HG03066 (cell line): ENCODE results near the gene CCDC13.

Experiments used
- ATAC-seq: cut with Tn5 transposase; IDR thresholded peaks from one replicate; pipeline ENCODE4 v1.9.1; 2021; ENCODE audit warnings: low read depth; ENCODE audit not compliant: unreplicated experiment

CCDC13 gene

GRCh38 chr3:42755681-42756578, 17.1 kb downstream of the CCDC13 start:
- no peak for ATAC-seq

GRCh38 chr3:42753757-42754156, 19.3 kb downstream of the CCDC13 start:
- ATAC-seq: no peak

- ATAC-seq: no peak
These were observed 20.1 kb downstream of the CCDC13 start for GRCh38 chr3:42752961-42753360.

DNA sequence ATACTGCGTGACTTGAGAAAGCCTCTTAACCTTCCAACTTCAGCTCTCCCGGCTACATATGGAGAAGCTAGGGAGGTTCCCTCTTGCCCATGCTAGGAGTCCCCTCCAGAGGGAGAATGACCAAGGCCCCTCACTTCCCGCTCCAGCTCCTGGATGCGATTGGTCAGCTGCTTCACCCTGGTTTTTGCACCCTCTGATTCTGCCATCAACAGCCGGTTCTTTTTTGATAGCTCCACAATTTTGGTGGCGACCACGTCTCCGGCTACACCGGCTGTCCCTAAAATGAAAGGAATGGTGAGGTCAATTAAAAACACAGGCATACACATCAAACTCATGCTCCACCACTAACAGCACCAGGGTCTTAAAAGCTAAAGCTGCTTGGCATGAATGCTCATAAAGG, 20.6 kb downstream of the CCDC13 start:
- ATAC-seq: no peak

DNA sequence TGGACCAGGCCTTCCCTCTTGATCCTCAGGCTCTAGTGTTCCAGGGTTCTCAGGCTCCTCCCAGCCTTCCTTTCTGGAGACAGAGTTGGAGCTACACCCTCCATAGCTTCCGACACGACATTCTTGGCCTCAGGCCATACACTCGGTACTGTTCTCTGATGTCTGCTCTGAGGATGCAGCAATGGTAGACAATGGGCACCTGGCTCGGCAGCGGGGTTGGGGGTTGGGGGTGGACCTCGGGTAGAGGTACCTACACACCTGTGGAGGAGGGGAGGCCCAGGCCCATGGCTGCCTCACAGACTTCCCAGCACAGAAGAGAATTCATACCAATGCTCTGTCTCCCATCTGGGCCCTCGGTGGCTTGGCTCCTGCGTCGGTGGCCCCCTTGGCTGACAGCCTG, 21.4 kb downstream of the CCDC13 start:
- no peak for ATAC-seq

DNA sequence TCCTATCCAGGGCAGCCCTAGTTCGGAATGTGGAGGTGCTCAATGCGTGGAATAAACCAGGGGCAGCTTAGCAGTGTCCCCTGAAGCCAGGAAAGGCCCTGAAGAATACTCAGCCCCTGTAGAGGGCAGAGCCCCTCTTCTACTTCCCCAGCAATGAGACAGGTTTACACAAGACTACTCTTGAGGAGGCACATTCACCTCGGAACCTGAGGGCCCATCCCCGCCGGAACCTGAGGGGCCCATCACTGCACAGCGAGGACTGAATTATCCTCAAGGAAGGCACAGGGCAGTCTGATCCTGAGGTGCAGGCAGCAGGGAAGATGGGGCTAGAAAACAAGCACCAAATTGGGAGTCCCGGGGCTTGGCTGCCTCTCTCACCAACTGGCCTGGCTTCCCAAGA, 22.2 kb downstream of the CCDC13 start:
- ATAC-seq: no peak

DNA sequence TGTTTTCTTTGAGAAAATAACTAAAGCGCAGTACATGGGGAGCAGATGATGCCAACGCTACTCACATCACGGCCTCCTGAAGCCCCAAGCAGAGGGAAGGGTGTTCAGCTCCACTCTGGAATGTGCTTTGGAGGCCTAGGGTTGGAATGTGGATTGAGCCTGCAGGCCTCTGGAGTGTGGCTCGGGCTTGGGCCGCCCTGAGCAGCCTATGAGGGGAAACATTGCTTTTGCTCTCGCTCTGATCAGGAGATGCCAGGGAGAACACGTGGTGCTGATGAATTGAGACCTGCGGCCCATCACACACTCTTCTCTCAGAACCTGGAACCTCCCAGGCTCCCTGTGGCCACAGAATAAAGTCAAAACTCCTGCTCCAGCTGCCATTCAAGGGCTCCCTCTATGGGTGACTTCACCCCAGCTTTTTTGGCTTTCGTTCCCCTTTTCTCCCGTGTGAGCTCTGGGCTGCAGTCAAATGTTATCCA, 23.3 kb downstream of the CCDC13 start:
- no peak for ATAC-seq

- no peak for ATAC-seq
These were observed 23.9 kb downstream of the CCDC13 start for GRCh38 chr3:42749025-42749752.

DNA sequence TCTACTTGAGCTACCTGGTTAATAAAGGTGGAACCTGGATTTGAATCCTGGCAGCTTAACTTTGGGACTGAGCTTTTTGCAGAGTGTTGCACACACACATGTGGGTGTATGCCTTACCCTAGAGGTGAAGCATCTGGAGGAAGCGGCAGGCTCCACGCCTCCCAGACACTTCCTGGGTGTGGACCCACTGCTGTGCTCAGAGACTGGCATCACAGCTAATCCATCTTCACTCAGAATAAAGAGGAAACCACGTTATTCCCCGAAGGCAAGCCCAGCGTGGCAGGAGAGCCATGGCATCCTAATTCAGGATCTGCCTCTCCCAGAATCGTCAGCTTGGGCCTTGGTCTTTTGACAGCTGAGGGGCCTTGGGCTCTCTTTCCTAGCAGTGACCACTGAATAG, 25.5 kb downstream of the CCDC13 start:
- no peak for ATAC-seq

DNA sequence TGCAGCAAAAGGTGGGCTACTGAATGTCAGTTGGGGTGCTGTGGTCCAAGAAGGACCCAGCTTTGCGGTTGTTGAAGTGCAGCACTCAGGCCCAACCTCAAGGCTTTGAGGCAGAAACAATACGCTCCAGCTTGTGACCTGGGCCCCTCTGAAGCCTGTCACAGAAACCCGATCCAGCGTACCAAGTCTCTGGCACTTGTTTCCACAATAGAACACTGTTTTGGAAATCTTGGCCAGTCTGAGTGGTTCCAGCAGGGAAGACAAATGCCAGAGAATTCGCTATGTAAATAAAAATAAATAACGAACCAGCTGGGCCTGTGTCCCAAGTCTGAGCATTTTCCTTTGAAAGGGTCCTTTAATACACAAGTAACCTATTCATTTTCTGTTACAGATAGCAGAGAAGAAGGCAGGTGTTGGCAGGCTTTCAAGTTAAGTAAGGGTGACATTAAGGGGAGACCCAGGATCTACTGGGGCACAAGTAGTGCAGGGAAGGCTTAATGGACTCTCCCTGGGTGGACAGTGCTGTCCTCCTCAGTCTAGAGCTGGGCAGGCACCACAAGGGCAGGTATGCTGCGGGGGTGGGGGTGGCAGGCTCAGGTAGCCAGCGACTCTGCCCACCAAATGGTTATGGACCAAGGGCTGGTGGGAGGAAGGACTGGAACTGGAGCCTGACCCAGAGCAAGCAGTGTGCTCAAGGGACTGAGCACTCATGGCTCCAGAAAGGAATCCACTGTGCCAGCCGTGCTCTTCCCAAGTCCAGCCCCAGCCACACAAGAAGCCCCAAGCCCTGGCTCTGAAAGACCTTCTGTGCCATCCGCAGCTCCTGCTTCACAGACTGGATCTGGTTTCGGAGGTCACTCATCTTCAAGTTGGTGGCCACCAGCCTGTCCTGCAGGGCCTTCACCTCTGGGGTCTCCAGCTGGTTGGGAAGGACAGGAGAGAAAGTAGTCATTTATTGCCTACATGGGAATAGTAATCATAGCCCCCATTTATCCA, 26.3 kb downstream of the CCDC13 start:
- ATAC-seq: no peak

DNA sequence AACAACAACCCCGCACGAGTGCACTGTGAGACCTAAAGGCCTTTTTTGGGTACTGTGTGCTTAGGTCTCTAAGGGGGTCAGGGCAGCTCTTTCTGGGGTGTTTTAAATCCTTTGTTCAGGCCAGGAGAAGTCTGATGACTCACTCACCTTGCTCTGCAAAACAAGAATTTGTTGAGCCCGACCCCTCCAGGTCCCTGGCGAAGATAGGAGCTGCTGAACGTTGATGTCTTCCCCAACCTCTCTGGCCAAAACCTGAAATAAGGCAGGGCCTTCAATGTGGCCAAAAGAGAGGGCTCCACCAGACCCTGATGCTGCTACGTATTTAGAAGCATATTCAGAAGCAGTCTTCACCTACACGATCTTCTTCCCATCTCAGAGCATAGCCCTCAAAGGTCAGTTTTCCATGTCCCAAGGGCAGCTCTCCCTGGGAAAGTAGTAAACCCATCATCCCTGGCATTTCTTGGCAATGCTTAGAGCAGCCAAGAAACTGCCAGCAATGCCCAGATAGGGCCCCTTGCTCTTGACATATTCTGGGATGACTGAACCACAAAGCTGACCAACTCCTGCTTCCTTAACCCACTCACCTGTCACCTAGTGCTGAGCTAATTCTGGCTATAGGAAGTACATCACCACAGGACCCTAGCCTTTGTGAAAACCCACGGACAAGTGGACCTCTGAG, 27.1 kb downstream of the CCDC13 start:
- no peak for ATAC-seq

DNA sequence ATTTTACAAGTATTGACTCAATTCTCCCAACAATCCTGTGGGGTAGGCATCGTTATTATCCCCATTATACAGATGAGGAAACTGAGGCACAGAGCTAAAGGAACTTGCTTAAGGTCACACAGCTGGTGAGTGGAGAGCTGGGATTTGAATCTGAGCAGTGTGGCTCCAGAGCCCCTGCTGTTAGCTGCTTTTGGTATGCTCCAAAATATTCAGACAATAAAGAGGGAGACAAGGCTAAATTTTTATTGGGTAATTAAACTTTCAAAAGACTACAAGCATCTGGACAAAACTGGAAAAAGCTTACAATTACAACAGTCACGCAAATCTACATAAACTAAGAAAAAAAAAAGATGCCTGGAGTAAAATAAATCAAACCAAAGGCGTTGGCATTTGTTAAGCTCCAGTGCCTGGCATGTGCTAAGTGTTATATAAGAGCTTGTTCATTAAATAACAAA, 27.7 kb downstream of the CCDC13 start:
- no peak for ATAC-seq

- no peak for ATAC-seq
These were observed 29.7 kb downstream of the CCDC13 start for GRCh38 chr3:42743204-42743995.

GRCh38 chr3:42742688-42743087, 30.4 kb downstream of the CCDC13 start:
- no peak for ATAC-seq

- no peak for ATAC-seq
These were observed 30.8 kb downstream of the CCDC13 start for GRCh38 chr3:42742259-42742658.

- ATAC-seq: no peak
These were observed 31.3 kb downstream of the CCDC13 start for GRCh38 chr3:42741796-42742195.

DNA sequence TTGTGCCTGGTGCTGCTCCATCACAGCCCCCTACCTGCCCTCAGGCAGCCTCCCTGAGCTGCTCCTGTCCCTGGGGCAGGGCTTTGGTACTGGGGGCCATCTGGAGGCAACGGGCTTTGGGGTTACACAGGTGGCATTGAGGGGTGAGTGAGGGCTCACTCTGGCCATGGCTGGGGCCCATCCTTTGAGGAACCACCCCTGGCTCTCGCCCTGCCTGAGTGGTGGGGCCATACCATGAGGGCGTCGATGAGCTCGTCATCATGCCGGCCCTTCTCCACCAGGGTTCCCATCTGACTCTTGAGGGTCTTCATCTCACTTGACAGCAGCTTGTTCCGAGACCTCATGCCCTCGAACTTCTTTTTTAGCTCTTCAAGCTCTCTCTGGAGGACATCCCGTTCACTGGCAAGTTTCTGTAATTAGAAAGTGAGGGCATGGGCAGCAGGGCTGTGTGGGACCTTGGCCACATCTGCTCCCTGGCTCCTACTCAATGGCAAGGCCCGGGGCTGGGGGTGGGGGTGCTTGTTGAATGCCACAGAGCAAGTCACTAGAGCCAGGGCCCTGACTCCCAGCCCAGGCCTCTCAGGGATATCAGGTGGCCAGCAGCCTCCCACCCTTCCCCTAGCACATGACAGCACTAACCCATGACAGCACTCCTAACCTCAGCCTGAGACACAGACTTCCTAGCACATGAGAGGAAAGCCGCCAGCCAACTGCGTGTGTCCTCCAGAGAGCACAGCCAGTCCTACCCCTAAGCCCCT, 33.5 kb downstream of the CCDC13 start:
- no peak for ATAC-seq

DNA sequence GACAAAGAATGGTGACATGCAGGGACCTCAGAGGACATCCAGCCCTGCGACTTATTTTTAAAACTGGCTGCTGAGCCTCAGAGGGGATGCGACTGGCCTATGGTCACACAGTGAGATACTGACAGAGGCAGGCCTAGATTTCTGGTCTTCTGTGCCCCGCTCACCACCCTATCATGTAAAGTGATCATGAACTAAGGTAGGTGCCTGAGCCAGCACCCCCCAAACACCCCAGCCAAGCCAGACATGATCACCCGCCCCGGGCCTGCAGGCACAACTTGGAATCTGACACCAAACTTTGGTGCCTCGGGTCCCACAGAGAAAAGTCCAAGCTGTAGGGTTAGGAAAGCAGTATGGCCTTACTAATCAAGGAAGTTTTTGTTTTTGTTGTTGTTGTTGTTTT, 36.5 kb downstream of the CCDC13 start:
- ATAC-seq: no peak
